OCI-LY3 (cell line): ENCODE results near the gene ODF2L.

Experiments
- EZH2phosphoT487 ChIP-seq: fragments of 200-600 bp; shearing (Covaris generic); IDR thresholded peaks from 2 replicates; pipeline ENCODE4 v1.6.1; 2018; ENCODE audit warnings: antibody characterized with exemption, mixed run types, low read depth
- TF ChIP-seq, protein P1 (sequence below): fragments of 200-600, 300-600 bp; sonication (generic); IDR thresholded peaks from 2 replicates; pipeline ENCODE4 v1.5.1; 2014; ENCODE audit warnings: antibody characterized with exemption, low read length, low read depth

DNA sequence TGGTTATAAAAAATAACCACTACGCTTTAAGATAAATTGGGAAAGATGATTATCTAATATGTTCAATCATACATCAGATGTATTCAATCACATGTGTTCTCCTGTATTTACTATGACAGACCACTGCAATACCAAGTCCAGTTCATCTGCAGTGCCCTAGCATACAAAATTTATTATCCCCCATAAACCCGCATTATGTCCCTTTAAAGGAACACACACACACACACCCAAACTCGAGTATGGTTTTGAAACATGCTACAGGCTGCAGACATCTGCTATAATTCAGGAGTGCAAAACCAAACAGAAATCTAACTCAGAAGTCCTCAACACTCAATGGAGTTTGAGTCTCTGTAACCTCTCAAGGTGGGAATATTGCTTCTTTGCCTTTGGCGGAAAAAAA, 14.9 kb downstream of the ODF2L start:
- TF ChIP-seq, protein P1, sequence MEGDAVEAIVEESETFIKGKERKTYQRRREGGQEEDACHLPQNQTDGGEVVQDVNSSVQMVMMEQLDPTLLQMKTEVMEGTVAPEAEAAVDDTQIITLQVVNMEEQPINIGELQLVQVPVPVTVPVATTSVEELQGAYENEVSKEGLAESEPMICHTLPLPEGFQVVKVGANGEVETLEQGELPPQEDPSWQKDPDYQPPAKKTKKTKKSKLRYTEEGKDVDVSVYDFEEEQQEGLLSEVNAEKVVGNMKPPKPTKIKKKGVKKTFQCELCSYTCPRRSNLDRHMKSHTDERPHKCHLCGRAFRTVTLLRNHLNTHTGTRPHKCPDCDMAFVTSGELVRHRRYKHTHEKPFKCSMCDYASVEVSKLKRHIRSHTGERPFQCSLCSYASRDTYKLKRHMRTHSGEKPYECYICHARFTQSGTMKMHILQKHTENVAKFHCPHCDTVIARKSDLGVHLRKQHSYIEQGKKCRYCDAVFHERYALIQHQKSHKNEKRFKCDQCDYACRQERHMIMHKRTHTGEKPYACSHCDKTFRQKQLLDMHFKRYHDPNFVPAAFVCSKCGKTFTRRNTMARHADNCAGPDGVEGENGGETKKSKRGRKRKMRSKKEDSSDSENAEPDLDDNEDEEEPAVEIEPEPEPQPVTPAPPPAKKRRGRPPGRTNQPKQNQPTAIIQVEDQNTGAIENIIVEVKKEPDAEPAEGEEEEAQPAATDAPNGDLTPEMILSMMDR: no peak
- no peak for TF ChIP-seq EZH2phosphoT487
